GM12872 (cell line): ENCODE data around the gene IL34.

Source experiments
- TF ChIP-seq, protein P1 (sequence below): IDR thresholded peaks from 3 replicates; pipeline ENCODE4 v1.5.1; 2011; ENCODE audit warnings: low read depth, mild to moderate bottlenecking, low read length, moderate library complexity; ENCODE audit not compliant: insufficient read depth

The IL34 gene

GRCh38 chr16:70694088-70694867, 47.9 kb downstream of the IL34 start:
- TF ChIP-seq, protein P1, sequence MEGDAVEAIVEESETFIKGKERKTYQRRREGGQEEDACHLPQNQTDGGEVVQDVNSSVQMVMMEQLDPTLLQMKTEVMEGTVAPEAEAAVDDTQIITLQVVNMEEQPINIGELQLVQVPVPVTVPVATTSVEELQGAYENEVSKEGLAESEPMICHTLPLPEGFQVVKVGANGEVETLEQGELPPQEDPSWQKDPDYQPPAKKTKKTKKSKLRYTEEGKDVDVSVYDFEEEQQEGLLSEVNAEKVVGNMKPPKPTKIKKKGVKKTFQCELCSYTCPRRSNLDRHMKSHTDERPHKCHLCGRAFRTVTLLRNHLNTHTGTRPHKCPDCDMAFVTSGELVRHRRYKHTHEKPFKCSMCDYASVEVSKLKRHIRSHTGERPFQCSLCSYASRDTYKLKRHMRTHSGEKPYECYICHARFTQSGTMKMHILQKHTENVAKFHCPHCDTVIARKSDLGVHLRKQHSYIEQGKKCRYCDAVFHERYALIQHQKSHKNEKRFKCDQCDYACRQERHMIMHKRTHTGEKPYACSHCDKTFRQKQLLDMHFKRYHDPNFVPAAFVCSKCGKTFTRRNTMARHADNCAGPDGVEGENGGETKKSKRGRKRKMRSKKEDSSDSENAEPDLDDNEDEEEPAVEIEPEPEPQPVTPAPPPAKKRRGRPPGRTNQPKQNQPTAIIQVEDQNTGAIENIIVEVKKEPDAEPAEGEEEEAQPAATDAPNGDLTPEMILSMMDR: no peak

DNA sequence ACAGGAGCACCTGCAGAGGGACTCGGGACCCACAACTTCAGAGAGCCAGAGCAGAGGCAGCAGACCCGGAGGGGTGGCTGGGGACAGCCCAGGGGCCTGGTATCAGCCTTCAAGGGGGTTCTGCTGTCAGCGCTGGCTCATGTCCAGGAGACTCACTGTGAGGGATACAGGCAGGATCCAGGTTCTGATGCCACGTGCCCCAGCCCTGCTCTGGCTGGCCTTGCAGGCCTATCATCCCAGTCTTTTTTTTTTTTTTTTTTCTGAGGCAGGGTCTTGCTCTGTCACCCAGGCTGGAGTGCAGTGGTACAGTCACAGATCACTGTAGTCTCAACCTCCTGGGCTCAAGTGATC, 48.5 kb downstream of the IL34 start:
- TF ChIP-seq, protein P1: no peak

- TF ChIP-seq, protein P1: no peak
Measured at GRCh38 chr16:70695331-70696070, 49.1 kb downstream of the IL34 start.

DNA sequence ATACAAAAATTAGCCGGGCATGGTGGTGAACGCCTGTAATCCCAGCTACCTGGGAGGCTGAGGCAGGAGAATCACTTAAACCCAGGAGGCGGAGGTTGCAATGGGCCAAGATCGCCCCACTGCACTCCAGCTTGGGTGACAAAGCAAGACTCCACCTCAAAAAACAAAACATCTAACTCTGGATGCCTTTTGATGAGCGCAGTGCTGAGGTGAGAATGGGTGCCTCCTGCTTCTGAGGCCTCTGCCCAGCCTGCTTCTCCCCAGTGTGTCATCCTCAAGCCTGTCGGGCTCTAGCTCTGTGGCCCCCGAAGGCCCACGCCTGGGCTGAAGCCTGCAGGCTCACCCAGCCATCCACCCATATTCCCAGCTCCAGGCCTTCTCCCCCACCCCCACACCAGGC, 50.0 kb downstream of the IL34 start:
- TF ChIP-seq, protein P1: no peak

GRCh38 chr16:70696952-70697593, 50.7 kb downstream of the IL34 start:
- TF ChIP-seq, protein P1: no peak

DNA sequence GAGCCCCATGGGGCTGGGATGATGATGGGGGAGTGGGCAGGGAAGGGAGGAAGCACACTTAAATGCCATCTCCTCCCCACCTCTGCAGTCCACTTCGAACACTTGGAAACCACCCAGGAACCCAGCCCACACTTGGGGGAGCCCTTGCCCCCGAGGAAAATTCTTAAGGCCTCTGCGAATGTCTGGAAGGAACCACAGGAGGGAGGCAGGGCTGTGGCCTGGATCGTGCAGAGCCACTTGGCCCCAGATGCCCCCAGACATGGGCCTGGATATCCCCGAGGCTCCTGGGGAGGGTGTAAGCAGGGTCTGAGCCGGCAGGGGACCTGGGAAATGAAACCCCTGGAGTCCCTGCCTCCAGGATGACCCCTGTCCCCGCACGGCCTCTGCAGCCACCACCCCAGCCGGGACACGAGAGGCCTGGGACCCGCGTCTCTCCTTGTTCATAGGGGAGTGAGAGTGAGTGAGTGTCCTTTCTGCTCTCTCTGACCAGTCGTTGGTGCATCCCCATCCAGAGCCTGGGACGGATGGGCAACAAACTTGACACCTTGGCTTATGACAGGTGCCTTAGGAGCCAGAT, 51.3 kb downstream of the IL34 start:
- TF ChIP-seq, protein P1: no peak

GRCh38 chr16:70698901-70699300, 52.5 kb downstream of the IL34 start:
- TF ChIP-seq, protein P1: no peak
